PC-3 (cell line): Measurements from ENCODE around the gene CEP85.
A peak's percentile ranks its signal among the peaks of the same experiment; 100 is the strongest.

Experiments used
- EZH2 ChIP-seq: fragments of 300-600 bp; sonication (generic); IDR thresholded peaks from one replicate; pipeline ENCODE4 v1.6.1; 2017; ENCODE audit warnings: antibody characterized with exemption, mild to moderate bottlenecking, low read length; ENCODE audit not compliant: unreplicated experiment
- EZH2phosphoT487 ChIP-seq: fragments of 300-600 bp; sonication (generic); IDR thresholded peaks from 2 replicates; pipeline ENCODE4 v1.6.1; 2018; ENCODE audit warnings: mild to moderate bottlenecking, antibody characterized with exemption, low read length, borderline replicate concordance
- TF ChIP-seq, protein P1 (sequence below): fragments of 300-600 bp; sonication (generic); conservative IDR thresholded peaks from 2 replicates; pipeline ENCODE4 v1.5.1; 2017; ENCODE audit warnings: antibody characterized with exemption, low read depth, mild to moderate bottlenecking, low read length

DNA sequence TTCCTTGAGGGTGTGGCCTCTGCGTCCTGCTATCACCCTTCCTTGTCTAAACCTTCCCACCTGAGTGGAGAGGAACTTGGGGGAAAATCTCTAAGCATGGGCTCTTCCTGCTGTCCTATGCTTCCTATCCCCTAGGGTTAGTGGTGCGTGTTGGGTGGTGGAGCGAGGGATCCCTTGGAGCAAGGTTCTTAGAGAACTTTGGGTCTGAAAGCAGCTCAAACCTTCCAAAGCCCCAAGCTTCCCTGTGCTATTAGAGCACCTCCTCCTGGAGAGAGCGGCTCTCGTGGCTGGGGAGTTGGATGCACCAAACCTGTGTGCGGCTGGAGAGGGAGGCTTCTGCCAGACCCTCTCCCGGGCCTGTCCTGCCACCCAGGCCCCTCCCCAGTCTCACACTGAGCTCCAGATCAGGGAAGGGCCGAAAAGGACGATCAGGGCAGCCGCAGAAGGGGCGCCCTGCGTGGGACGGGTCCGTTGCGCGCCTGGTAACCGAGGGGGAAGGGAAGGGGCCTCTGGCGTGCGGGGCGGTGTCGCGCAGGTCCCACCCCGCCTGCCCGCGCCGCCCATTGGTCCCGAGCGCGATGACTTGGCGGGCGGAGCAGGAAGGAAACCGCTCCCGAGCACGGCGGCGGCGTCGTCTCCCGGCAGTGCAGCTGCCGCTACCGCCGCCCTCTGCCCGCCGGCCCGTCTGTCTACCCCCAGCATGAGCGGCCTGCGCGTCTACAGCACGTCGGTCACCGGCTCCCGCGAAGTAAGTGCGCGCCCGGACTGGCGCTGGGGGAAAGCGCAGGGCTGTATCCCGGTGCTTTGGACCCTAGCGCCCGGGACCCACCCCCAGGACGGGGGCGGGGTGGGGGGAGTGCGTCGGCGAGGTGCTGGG is 45.7 kb downstream of the CEP85 start, which contains the start of gene SH3BGRL3:
- TF ChIP-seq, protein P1, sequence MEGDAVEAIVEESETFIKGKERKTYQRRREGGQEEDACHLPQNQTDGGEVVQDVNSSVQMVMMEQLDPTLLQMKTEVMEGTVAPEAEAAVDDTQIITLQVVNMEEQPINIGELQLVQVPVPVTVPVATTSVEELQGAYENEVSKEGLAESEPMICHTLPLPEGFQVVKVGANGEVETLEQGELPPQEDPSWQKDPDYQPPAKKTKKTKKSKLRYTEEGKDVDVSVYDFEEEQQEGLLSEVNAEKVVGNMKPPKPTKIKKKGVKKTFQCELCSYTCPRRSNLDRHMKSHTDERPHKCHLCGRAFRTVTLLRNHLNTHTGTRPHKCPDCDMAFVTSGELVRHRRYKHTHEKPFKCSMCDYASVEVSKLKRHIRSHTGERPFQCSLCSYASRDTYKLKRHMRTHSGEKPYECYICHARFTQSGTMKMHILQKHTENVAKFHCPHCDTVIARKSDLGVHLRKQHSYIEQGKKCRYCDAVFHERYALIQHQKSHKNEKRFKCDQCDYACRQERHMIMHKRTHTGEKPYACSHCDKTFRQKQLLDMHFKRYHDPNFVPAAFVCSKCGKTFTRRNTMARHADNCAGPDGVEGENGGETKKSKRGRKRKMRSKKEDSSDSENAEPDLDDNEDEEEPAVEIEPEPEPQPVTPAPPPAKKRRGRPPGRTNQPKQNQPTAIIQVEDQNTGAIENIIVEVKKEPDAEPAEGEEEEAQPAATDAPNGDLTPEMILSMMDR = peak; percentile 56
- TF ChIP-seq EZH2 = no peak
- TF ChIP-seq EZH2phosphoT487 = no peak
